DND-41 (cell line): ENCODE data around the gene FBN1.

Experiments
- ATAC-seq: fragments of 200-7000 bp; cut with Tn5 transposase; 3 replicates; pipeline ENCODE4 v1.9.1; 2021; ENCODE audit warnings: low read depth; ENCODE audit not compliant: insufficient read depth
- DNase-seq: peaks from one replicate; pipeline ENCODE4 v3.0.0-alpha.2; 2020
- H2AFZ ChIP-seq: 2 replicates; pipeline ENCODE4 v1.6.0; 2012; ENCODE audit warnings: low read depth, low read length
- H3K27ac ChIP-seq: 2 replicates; pipeline ENCODE4 v1.5.1; 2012; ENCODE audit warnings: low read length, inconsistent platforms
- H3K27me3 ChIP-seq: fragments of 200-600 bp; sonication (generic); 2 replicates; pipeline ENCODE4 v1.6.0; 2012; ENCODE audit warnings: low read length, mild to moderate bottlenecking, inconsistent platforms; ENCODE audit not compliant: insufficient read depth, poor library complexity
- H3K36me3 ChIP-seq: 2 replicates; pipeline ENCODE4 v1.5.1; 2012; ENCODE audit warnings: low read length, inconsistent platforms; ENCODE audit not compliant: insufficient read depth
- H3K4me1 ChIP-seq: 2 replicates; pipeline ENCODE4 v1.5.1; 2012; ENCODE audit warnings: mild to moderate bottlenecking, low read length; ENCODE audit not compliant: insufficient read depth
- H3K4me2 ChIP-seq: 2 replicates; pipeline ENCODE4 v1.6.0; 2012; ENCODE audit warnings: mild to moderate bottlenecking, moderate library complexity, low read length, inconsistent platforms; ENCODE audit not compliant: insufficient read depth
- H3K4me3 ChIP-seq, 2 experiments: fragments of 200-600 bp in 1 of 2; shearing (Covaris generic) in 1 of 2; 2 replicates each; pipeline ENCODE4 v1.5.1; 2012 to 2016; ENCODE audit warnings: inconsistent platforms in 2 of 2, low read length in 2 of 2, mild to moderate bottlenecking in 2 of 2, low read depth in 1 of 2, moderate library complexity in 1 of 2
- H3K79me2 ChIP-seq: 2 replicates; pipeline ENCODE4 v1.6.0; 2012; ENCODE audit warnings: low read length, inconsistent platforms; ENCODE audit not compliant: insufficient read depth
- H3K9ac ChIP-seq: 2 replicates; pipeline ENCODE4 v1.6.0; 2012; ENCODE audit warnings: low read depth, mild to moderate bottlenecking, inconsistent platforms, low read length, moderate library complexity
- H3K9me3 ChIP-seq: 2 replicates; pipeline ENCODE4 v1.5.1; 2012; ENCODE audit warnings: low read length, moderate library complexity, mild to moderate bottlenecking, inconsistent platforms; ENCODE audit not compliant: insufficient read depth, severe bottlenecking
- H4K20me1 ChIP-seq: 2 replicates; pipeline ENCODE4 v1.6.0; 2012; ENCODE audit warnings: low read length; ENCODE audit not compliant: insufficient read depth
- EZH2 ChIP-seq: IDR thresholded peaks from 3 replicates; pipeline ENCODE4 v1.6.1; 2012; ENCODE audit warnings: borderline replicate concordance, low read depth, mild to moderate bottlenecking, moderate library complexity, low read length, inconsistent platforms; ENCODE audit not compliant: severe bottlenecking
- TF ChIP-seq, protein P1 (sequence below): IDR thresholded peaks from 2 replicates; pipeline ENCODE4 v1.5.1; 2012; ENCODE audit warnings: borderline replicate concordance, low read length, moderate library complexity, mild to moderate bottlenecking; ENCODE audit not compliant: poor library complexity, severe bottlenecking; ENCODE audit errors: extremely low read depth

FBN1 gene

DNA sequence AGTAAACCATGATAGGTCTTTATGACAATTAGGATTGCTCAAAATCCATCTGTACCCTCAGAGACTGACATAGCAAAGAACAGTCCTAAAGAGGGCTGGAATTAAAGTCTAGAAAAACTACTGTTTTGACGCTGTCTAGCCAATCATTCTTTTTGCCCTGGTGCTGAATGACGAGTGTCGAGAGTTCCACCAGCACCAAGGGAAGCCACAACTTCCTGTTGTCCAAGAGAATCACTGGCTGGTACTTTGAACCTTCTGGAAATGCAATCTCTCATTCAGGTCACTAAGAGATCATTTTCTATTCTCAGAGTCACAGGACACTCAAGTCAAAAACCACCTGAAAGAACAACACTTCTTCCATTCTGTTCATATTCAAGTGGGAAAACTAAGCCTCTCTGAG lies 37.7 kb downstream of the FBN1 start:
- no peak for DNase-seq
- Histone ChIP-seq H3K27me3 (no peaks in the 10 kb centered on the region), H3K27ac (no peak overlapping the region), H3K4me3 (no peak overlapping the region), H3K36me3 (no peaks in the 10 kb centered on the region), H3K79me2 (no peaks in the 10 kb centered on the region), H3K9me3 (no peaks in the 10 kb centered on the region), H4K20me1 (no peaks in the 10 kb centered on the region), H3K4me1 (no peaks in the 10 kb centered on the region), H2AFZ (no peak overlapping the region), H3K4me2 (no peak overlapping the region), H3K9ac (no peak overlapping the region)
- no peak for TF ChIP-seq EZH2
- TF ChIP-seq, protein P1, sequence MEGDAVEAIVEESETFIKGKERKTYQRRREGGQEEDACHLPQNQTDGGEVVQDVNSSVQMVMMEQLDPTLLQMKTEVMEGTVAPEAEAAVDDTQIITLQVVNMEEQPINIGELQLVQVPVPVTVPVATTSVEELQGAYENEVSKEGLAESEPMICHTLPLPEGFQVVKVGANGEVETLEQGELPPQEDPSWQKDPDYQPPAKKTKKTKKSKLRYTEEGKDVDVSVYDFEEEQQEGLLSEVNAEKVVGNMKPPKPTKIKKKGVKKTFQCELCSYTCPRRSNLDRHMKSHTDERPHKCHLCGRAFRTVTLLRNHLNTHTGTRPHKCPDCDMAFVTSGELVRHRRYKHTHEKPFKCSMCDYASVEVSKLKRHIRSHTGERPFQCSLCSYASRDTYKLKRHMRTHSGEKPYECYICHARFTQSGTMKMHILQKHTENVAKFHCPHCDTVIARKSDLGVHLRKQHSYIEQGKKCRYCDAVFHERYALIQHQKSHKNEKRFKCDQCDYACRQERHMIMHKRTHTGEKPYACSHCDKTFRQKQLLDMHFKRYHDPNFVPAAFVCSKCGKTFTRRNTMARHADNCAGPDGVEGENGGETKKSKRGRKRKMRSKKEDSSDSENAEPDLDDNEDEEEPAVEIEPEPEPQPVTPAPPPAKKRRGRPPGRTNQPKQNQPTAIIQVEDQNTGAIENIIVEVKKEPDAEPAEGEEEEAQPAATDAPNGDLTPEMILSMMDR, result no peak
- no peak for ATAC-seq

- ATAC-seq (no peak), DNase-seq (no peak)
- H3K36me3 ChIP-seq, result no peaks in the 10 kb centered on the region
- no peak overlapping the region for H3K4me2 ChIP-seq
- H3K79me2 ChIP-seq, result no peaks in the 10 kb centered on the region
- H3K9ac ChIP-seq, result no peak overlapping the region
- no peak overlapping the region for H3K4me3 ChIP-seq
- H3K27me3 ChIP-seq, result no peaks in the 10 kb centered on the region
- H3K9me3 ChIP-seq, result no peaks in the 10 kb centered on the region
- H3K27ac ChIP-seq, result no peak overlapping the region
- no peaks in the 10 kb centered on the region for H3K4me1 ChIP-seq
- H2AFZ ChIP-seq, result no peak overlapping the region
- TF ChIP-seq, protein P1, result no peak
- TF ChIP-seq EZH2, result no peak
- H4K20me1 ChIP-seq, result no peaks in the 10 kb centered on the region
Observed at GRCh38 chr15:48604567-48604966, 40.9 kb downstream of the FBN1 start.

DNA sequence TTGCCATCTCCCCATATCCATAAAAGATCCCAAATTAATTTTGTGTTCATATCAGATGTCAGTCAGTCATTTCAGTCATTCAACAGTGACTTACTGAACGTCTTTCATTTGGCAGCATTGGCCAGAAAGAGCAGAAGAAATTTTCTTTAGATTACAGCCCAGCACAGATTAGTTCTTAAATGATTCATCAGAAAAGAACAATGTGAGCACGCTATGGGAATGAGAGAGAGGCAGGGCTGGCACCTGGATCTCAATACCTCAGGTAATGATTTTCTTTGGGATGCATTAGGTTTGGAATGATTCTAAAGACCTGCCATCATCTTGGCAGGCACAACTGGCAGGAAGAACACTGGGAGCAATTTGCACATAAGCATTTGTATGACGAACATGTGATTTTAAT lies 41.6 kb downstream of the FBN1 start:
- no peak overlapping the region for H3K27ac ChIP-seq
- no peaks in the 10 kb centered on the region for H3K4me1 ChIP-seq
- no peak overlapping the region for H2AFZ ChIP-seq
- no peak overlapping the region for H3K4me3 ChIP-seq
- no peaks in the 10 kb centered on the region for H3K9me3 ChIP-seq
- H4K20me1 ChIP-seq, result no peaks in the 10 kb centered on the region
- H3K9ac ChIP-seq, result no peak overlapping the region
- DNase-seq (no peak), ATAC-seq (no peak)
- H3K4me2 ChIP-seq, result no peak overlapping the region
- H3K36me3 ChIP-seq, result no peaks in the 10 kb centered on the region
- H3K27me3 ChIP-seq, result no peaks in the 10 kb centered on the region
- H3K79me2 ChIP-seq, result no peaks in the 10 kb centered on the region
- TF ChIP-seq, protein P1, result no peak
- TF ChIP-seq EZH2, result no peak

GRCh38 chr15:48603123-48603500 lies 42.4 kb downstream of the FBN1 start:
- no peak overlapping the region for H3K27ac ChIP-seq
- H3K79me2 ChIP-seq, result no peaks in the 10 kb centered on the region
- DNase-seq (no peak), ATAC-seq (no peak)
- no peak overlapping the region for H3K4me2 ChIP-seq
- no peaks in the 10 kb centered on the region for H3K36me3 ChIP-seq
- H3K4me3 ChIP-seq, result no peak overlapping the region
- no peaks in the 10 kb centered on the region for H3K4me1 ChIP-seq
- no peak overlapping the region for H2AFZ ChIP-seq
- H3K9ac ChIP-seq, result no peak overlapping the region
- H3K9me3 ChIP-seq, result no peaks in the 10 kb centered on the region
- no peaks in the 10 kb centered on the region for H3K27me3 ChIP-seq
- no peaks in the 10 kb centered on the region for H4K20me1 ChIP-seq
- TF ChIP-seq, protein P1, result no peak
- TF ChIP-seq EZH2, result no peak
